HG02852 (cell line): Measurements from ENCODE around the gene LGR6.
"Not testable (repeated sequence)": the region's sequence is repeated elsewhere in the genome, so short reads cannot be mapped to it uniquely, and the experiment has no call there.

Experiments used
- ATAC-seq: cut with Tn5 transposase; IDR thresholded peaks from one replicate; pipeline ENCODE4 v1.9.1; 2021; ENCODE audit warnings: mild to moderate bottlenecking, moderate library complexity; ENCODE audit not compliant: unreplicated experiment

The LGR6 gene

DNA sequence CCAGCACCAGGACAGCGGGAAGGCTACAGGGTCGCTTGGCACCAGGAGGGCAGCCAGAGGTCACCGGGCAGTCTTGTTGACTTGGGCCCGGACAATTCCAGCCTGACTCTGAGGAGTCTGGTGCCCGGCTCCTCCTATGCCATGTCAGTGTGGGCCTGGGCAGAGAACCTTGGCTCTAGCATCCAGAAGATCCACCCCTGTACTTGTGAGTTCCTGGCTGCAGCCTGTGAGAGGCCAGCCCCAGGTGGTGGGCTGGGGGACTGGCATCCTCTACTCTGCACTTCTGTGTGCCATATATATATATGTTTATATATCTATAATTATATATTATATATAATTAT is 21.6 kb upstream of the LGR6 start:
- no peak for ATAC-seq

DNA sequence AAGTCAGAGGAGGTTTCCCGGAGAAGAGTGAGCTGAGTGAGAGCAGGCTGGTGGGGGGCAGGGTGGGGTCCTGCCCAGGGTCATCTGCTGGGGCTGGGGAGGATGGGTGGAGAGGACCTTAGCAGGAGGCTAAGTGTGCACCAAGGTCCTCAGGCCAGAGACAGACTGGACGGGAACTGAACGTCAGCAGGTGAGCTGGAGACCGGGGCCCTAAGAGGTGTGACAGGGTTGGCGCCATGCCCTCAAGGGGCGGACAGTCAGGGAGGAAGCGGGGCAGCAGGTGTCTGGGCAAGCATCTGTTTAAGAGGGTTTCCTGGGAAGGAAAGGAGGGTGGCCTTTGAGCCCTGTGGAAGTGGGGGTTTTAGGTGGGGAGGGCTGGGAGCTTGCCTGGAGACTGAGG is 19.6 kb upstream of the LGR6 start:
- no peak for ATAC-seq

DNA sequence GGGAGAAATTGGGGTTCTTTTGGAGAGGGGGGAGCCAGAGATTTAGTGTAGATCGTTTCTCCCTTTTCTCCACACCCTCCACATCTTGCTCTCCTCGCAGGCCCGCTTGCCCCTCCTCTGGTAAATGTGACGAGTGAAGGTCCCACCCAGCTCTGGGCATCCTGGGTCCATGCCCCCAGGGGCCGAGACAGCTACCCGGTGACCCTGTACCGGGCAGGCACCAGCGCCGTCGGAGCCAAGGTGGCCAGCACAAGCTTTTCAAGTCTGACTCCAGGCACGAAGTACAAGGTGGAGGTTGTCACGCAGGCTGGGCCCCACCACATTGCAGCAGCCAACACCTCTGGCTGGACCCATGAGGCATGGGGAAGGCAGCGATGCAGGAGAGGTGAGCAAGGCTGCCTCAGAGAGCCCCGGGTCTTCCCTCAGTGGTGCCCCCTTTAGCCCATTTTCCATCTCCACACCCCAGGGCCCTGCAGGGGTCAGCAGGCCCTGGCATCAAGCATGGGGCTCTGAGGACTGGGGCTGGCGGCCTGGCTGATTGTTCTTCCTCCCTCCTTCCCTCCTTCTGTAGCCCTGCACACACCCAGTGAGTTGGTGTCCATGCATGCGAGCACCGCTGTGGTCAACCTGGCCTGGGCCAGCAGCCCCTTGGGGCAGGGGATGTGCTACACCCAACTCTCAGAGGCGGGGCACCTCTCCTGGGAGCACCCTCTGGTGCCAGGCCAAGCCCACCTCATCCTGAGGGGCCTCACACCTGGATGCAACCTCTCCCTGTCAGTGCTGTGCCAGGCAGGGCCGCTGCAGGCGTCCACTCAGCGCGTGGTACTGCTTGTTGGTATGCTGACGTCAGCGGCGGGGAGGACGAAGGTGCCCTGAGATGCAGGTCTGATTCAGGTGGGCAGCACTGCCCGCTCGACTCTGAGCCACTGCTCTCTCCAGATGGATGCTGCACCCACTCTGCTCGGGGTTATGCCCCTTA is 16.4 kb upstream of the LGR6 start:
- ATAC-seq, result no peak

DNA sequence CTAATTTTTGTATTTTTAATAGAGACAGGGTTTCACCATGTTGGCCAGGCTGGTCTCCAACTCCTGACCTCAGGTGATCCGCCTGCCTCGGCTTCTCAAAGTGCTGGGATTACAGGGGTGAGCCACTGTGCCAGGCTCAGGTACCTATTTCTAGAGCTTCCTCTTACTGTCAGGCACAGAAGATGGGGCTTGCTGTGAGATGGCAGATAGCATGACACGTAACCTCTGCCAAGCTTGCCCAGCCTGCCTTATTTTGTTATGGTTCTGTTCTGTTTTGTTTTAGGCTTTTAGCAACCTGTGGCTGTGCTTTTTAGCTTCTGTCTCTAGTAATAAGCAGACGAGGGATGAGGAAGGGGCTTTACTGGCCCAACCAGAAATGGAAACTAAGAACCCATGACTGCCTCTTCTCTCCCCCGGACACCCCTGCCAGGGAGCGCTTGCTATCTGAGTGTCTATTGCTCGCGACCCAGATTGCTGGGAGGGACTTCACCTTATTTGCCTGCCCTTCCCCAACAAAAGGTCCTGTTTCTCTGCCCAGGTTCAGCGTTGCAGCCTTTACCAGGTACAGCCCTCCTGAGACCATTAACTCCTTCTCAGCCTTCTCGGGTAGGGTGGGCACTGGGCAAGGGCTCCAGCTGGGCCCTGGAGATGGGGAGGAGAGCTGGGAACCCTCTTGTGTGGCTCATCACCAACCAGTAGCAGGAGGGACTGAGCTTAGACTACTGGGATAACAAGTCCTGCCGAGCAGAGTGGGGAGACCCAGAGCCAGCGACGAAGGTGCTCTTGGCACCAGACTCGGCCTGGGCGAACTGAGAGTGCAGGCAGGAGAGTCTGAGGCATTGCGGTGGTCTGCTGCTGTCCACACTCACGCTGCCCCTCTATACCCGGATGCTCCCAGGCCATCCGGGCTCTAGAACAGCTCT is 13.5 kb upstream of the LGR6 start:
- no peak for ATAC-seq

DNA sequence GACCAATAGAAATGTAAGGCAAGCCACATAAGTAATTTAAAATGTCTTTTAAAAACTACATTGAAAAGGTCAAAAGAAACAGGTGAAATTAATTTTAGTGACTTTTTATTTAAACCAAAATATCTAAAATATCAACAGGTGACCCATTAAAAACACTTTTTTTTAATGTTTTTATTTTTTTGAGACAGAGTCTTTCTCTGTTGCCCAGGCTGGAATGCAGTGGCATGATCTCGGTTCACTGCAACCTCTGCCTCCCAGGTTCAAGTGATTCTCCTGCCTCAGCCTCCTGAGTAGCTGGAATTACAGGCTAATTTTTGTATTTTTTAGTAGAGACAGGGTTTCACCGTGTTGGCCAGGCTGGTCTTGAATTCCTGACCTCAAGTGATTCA is 12.9 kb upstream of the LGR6 start:
- ATAC-seq, result not testable (repeated sequence)

DNA sequence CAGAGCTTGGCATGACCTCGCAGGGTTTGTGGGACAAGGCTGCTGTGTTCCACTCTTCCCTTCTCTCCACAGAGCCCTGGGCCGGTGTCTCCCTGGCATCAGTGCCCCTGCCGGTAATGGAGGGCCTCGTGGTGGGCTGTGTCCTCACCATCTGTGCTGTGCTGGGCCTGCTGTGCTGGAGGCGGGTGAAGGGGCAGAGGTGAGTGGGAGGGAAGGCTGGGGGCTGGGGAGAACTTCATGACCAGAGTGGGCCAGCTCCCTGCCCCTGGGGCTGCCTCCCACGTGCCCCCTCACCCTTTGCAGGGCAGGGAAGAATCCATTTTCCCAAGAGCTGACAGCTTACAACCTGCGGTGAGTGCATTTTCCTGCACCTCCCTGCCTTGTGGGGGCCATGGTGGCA is 12.0 kb upstream of the LGR6 start:
- no peak for ATAC-seq

DNA sequence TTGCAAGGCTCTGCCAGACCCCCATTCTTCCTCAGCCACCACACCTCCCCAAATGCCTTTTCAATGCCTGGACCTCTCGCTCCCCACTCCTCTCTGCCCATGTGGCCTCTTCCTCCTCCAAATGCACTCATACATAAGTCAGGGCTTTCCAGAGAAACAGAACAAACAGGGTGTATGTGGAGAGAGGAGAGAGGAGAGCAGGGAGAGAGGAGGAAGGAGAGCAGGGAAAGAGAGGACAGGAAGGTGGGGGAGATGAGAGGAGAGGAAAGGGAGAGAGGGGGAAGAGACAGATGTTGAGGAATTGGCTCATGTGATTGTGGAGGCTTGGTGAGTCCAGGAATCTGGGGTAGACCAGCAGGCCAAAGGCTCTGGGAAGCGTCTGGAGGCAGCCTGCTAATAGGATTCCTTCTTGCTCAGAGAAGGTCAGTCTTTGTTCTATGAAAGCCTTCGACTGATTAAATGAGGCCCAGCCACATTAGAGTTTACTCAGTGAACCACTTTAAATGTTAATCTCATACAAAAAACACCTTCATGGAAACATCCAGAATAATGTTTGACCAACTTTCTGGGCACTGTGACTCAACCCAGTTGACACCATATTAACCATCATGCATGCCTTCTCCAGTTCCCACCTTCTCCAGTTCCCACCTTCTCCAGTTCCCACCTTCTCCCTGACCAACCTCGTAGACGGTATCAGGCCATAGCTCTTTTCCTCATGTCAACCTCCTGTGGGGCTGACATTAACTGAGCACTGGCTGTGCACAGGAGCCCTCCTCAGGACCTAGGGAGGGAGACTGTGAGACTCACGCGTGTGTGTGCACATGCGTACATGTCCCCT is 11.3 kb upstream of the LGR6 start:
- ATAC-seq, result no peak

DNA sequence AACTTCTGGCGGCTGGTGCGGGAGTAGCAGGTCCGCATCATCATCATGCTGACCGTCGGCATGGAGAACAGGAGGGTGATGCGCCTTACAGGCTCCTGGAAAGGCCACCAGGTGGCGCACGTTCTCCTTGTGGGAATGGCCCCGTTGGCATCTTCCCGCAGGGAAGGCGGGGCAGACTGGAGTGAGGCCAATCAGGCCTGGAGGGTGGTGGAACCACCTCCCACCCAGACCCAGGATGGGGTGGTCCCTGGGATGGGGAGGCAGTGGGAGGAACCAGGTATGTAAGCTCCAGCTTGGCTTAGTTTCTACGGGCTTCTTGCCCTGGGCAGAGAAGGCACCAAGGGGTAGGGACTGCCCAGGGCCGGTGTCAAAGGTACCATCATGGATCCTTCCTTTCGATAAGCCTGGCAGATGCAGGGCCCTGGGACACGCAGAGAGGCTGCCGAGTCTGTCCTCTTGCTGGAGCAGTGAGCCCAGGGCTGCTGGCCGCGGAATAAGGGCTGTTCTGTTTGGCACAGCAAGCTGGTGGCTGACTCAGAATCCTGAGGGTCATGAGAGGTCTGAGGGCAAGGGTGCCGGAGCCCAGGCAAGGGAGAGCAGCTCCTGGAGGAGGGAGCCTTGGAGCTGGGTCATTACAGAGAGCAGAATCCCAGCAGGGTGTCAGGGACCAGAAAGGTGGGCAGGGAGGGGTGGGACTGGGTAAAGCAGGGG is 8.7 kb upstream of the LGR6 start:
- no peak for ATAC-seq

DNA sequence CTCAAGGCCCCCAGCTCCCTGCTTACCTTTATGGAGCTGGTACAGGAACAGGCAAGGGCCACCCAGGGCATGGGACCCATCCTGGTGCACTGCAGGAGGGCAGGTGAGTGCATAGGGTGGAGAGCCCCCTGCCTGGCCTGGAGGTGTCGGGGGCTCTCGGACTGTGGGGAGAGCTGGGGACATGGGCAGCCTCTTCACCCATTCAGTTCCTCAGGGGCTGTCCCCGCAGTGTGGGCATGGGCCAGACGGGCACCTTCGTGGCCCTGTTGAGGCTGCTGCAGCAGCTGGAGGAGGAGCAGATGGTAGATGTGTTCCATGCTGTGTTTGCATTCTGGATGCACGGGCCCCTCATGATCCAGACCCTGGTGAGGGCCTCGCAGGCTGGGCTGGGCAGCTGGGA is 7.3 kb upstream of the LGR6 start:
- ATAC-seq, result no peak

DNA sequence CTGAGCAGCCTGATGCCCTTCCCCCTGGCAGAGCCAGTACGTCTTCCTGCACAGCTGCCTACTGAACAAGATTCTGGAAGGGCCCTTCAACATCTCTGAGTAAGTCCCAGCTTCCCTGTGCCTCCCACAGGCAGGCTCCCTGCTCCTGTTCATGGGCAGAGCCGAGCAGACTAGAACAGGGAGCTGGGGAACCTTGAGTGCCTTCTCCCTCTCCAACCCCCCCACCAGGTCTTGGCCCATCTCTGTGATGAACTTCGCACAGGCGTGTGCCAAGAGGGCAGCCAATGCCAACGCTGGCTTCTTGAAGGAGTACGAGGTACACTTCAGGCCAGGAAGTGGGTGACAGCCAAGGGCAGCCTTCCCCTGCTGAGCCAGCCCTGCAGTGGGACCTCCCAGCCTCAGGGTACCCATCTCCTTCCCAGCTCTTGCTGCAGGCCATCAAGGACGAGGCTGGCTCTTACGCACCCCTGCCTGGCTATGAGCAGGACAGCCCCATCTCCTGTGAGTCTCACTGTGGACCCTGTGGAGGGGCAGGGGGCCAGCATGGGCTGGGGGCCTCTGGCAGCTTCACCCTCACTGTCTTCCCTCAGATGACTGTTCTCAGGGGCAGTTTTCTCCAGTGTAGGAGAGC is 6.4 kb upstream of the LGR6 start:
- no peak for ATAC-seq

DNA sequence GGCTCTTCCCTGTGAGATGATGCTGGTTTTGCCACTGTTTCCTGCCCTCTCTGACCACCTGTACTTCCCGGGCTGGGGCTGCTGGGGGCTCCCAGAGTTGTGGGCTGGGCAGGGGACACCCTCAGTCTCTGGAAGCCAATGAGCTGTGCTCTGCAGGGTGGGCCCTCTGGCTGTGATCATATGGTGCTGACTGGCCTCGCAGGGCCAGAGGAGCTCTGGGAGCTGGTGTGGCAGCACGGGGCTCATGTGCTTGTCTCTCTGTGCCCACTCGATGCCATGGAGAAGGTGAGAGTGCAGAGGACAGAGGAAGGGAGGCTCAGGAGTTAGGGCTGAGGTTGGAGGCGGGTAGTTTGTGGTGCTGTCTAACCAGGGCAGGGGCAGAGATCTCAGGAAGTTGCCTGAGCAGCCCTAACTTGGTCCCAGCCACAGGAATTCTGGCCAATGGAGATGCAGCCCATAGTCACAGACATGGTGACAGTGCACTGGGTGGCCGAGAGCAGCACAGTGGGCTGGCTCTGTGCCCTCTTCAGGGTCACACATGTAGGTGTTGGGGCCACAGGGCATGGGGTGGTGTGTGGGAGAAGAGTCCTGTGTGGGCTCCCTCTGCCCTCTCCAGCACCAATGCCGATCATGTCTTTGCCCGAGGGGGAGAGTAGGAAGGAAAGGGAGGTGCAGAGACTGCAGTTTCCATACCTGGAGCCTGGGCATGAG is 5.7 kb upstream of the LGR6 start:
- no peak for ATAC-seq

DNA sequence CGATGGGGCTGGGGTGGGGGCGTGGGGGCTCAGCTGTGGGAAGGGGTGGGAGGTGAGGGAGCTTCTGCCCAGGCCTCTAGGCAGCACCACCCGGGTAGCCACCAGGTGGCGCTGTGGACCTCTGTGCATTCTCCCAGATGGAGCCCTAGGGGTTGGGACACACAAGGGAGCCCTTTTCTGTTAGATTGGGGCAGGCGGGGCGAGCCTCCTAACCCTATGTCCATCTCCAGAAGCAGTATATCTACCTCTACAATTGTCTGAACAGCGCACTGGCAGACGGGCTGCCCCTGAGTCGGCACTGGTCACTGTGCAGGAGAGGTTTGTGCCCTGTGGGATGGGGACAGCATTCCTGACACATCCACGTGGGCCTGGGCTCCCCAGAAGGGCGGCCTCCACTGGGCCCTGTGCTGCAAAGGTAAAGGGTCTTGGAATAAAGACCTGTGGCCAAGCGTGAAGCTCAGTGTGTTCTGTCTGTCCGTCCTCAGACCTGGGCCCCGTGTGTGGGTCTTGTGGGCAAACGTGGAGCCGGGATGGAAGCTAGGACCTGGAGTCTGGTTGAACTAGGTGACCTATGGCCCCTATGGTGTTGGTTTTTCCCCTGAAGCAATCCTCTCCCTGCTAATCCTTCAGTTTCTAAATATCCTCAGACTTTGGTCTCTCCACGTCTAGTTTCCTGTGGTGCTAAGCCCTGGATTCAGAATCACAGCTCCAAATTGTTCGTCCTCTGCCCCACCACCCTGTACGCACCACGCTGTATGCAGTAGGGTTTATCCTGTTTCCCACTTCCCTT is 4.4 kb upstream of the LGR6 start:
- ATAC-seq, result no peak

DNA sequence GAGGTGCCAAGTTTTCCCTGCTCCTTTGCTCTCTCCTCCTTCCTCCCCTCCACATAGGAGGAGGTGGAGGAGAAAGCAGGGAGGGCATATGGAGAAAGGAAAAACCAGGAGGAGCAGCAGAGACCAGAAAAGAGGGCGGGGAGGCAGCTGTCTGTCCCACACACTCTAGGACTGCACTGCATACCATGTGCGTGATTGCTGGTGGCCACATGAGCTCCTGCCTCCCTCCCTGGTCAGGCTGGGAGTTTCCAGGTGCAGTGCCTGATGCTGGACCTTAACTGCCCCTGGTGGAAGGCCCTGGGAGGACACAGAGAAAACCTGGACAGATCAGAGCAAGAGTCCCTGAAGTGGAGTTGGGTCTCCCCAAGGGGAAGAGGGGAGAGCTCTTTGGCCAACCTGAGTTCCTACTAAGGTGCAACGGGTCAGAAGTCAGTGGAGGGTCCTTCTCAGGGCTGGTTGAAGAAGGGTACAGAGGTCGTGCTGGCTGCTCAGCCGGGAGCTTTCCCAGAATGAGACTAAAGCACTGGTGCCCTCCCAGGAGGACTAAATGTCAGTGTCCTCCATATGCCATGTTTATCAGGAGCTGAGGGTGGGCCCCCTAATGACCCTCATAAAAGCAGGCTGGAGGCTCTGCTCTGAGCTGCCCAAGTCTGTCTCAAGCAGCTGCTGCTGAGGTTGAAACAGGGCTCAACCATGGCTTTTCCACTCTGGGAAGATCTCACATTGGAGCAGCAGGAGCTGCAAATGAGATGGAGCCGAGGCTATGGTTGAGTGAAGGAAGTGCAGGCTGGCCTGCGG is 3.5 kb upstream of the LGR6 start:
- no peak for ATAC-seq

DNA sequence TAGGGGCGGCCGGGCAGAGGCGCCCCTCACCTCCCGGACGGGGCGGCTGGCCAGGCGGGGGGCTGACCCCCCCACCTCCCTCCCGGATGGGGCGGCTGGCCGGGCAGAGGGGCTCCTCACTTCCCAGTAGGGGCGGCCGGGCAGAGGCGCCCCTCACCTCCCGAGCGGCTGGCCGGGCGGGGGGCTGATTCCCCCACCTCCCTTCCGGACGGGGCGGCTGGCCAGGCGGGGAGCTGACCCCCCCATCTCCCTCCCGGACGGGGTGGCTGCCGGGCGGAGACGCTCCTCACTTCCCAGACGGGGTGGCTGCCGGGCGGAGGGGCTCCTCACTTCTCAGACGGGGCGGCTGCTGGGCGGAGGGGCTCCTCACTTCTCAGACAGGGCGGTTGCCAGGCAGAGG is 2.2 kb upstream of the LGR6 start:
- not testable (repeated sequence) for ATAC-seq

DNA sequence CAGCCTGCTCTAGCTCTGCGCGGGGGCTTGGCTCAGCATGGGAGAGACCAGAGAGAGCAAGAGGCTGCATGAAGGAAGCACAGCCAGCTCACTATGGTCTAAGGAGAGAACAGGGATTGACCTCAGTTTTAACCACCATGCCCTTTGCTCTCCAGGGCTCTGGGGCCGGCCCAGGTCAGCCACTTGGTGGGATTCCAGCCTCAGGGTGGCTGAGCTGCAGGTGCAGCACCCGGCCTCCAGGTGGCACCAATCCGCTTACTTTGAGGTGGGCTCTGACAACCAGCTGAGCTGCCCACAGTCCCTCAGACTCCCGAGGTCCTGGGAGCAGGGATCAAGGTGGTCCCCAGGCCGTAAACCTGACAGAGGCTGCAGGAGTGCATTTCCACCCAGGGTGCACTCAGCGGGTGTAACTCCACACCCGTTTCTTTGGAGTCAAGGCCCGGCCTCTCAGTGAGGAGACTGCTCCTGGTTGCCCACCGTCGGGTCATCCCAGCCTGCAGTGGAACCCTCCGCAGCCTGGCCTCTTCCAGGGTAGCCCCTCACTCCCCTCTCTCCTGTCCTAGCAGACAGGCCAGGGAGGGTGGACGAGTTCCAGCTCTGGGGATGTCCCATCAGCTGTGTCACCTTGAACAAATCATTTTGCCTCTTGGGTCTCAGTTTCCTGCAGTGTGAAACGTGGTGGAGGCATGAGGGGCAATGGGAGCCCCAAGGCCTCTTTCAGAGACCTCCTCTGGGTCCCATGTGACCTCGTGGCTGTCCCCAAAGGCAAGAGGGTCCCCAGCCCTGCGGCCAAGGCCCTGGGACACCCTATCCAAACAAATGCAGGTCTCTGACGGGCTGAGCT is 607 bp upstream of the LGR6 start:
- ATAC-seq, result no peak

DNA sequence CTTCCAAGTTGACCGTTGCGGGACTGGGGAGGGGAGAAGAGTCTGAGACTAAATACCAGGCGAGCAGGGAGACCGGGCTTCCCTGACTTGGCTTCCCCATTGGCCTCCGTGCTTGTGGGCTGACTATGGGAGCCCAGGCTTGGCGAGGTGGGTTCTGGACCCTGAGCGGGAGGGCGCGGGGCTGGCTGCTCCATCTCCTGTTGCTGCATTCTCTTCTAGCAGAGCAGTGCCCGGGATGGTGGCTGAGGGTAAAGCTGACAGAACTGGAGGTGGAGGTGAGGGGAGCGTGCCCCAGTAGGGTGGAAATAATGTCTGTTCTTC is 689 bp downstream of the LGR6 start:
- no peak for ATAC-seq
